Panc1 (cell line): ENCODE data around the gene MYO16. TPM values are rescaled to one million over a fixed set of nuclear protein-coding genes. Genes with fewer than 3 reads are reported as not detected.

ENCODE experiments used
- ATAC-seq: fragments of 200-7000 bp; cut with Tn5 transposase; 2 replicates; pipeline ENCODE4 v1.9.1; 2020; ENCODE audit warnings: mild to moderate bottlenecking, moderate library complexity
- BruUV-seq: library from RNA; stranded (reverse); fragments of 400-500 nt; replicated peaks from 2 replicates; lab custom pipeline; 2021; lab: Mats Ljungman, UMichigan
- CTCF ChIA-PET: fragments of 300-600 bp; sonication (Branson Sonifier 250); formaldehyde crosslinking; loops from one replicate; lab custom pipeline; 2022; ENCODE audit warnings: antibody characterized with exemption; lab: Charles Lee
- POLR2A ChIA-PET: fragments of 300-600 bp; sonication (Branson Sonifier 250); formaldehyde crosslinking; loops from one replicate; lab custom pipeline; 2022; ENCODE audit warnings: antibody characterized with exemption; lab: Charles Lee
- DNase-seq: peaks from one replicate; pipeline ENCODE4 v3.0.0-alpha.2; 2010; ENCODE audit warnings: low read depth, low spot score
- H3K27ac ChIP-seq: 2 replicates; pipeline ENCODE4 v1.5.1; 2011; ENCODE audit warnings: mild to moderate bottlenecking, low read length, inconsistent platforms
- H3K27me3 ChIP-seq: fragments of 200-500 bp; sonication (Bioruptor generic); 2 replicates; pipeline ENCODE4 v1.6.0; 2014; ENCODE audit warnings: low read length, inconsistent platforms; ENCODE audit not compliant: control insufficient read depth, insufficient read depth
- H3K36me3 ChIP-seq: fragments of 200-500 bp; sonication (Bioruptor generic); 2 replicates; pipeline ENCODE4 v1.5.1; 2014; ENCODE audit warnings: inconsistent platforms, mild to moderate bottlenecking, low read length, moderate library complexity; ENCODE audit not compliant: control insufficient read depth, insufficient read depth
- H3K4me1 ChIP-seq: 2 replicates; pipeline ENCODE4 v1.5.1; 2011; ENCODE audit warnings: inconsistent platforms, mild to moderate bottlenecking, low read length, moderate library complexity; ENCODE audit not compliant: control insufficient read depth, insufficient read depth
- H3K4me3 ChIP-seq, 2 experiments: 2 replicates each; pipeline ENCODE4 v1.5.1; 2011 to 2012; ENCODE audit warnings: low read depth in 2 of 2, low read length in 2 of 2, mild to moderate bottlenecking in 2 of 2, inconsistent platforms in 1 of 2, moderate library complexity in 1 of 2
- H3K9me3 ChIP-seq: fragments of 200-500 bp; sonication (Bioruptor generic); 2 replicates; pipeline ENCODE4 v1.5.1; 2014; ENCODE audit warnings: low read depth, mild to moderate bottlenecking, inconsistent platforms, low read length, moderate library complexity; ENCODE audit not compliant: control insufficient read depth, insufficient read depth
- CTCF ChIP-seq: fragments of 450-650 bp; IDR thresholded peaks from 2 replicates; pipeline ENCODE4 v1.5.1; 2017; ENCODE audit warnings: mild to moderate bottlenecking
- POLR2AphosphoS5 ChIP-seq: IDR thresholded peaks from 2 replicates; pipeline ENCODE4 v1.6.1; 2012; ENCODE audit warnings: mild to moderate bottlenecking, low read depth, low read length, moderate library complexity
- REST ChIP-seq, 2 experiments: IDR thresholded peaks; 2 replicates each; pipeline ENCODE4 v1.6.1; 2011 to 2012; ENCODE audit warnings: low read depth in 2 of 2, control low read depth in 1 of 2, low read length in 1 of 2, mild to moderate bottlenecking in 1 of 2, moderate library complexity in 1 of 2; ENCODE audit not compliant: insufficient read depth in 1 of 2
- SIN3A ChIP-seq: IDR thresholded peaks from 2 replicates; pipeline ENCODE4 v1.6.1; 2012; ENCODE audit warnings: low read depth, mild to moderate bottlenecking, low read length, moderate library complexity, borderline replicate concordance; ENCODE audit not compliant: insufficient read depth
- TCF7L2 ChIP-seq: IDR thresholded peaks from 2 replicates; pipeline ENCODE4 v1.6.1; 2011; ENCODE audit warnings: mild to moderate bottlenecking, low read depth, low read length, inconsistent platforms
- in situ Hi-C: cut with HindIII; loops from 2 replicates; pipeline ENCODE4 v1.10.0; 2016; ENCODE audit warnings: low sequenced_read_pairs, low pct_unique_long_range_greater_than_20kb
- intact Hi-C: fragments of 100-400 bp; cut with micrococcal nuclease; formaldehyde crosslinking; loops from one replicate; pipeline ENCODE4 v1.10.0; 2022; ENCODE audit not compliant: unreplicated experiment
- total RNA-seq: library from RNA; stranded (reverse); gene quantifications from one replicate; pipeline ENCODE4 v1.2.1, GENCODE V29; 2021; ENCODE audit not compliant: unreplicated experiment

The MYO16 gene
- total RNA-seq, 1 experiment from 2014 or later, result 0.08 TPM

GRCh38 chr13:108595436-108596274, 33.8 kb upstream of the MYO16 start:
- in situ Hi-C loops (no loop called here), intact Hi-C loops (no loop called here)
- TF ChIP-seq TCF7L2 (no peak), REST (IDR thresholded peaks at IDR 0.05; ENCODE audit: insufficient read depth in 1 of 2, low read depth in 2 of 2, low read length in 1 of 2) (no peak), POLR2AphosphoS5 (no peak), SIN3A (no peak), CTCF (no peak)
- DNase-seq, result no peak
- Histone ChIP-seq H3K36me3 (no peaks in the 10 kb centered on the region), H3K27ac (no peak overlapping the region), H3K4me3 (no peak overlapping the region), H3K4me1 (no peaks in the 10 kb centered on the region), H3K27me3 (no peaks in the 10 kb centered on the region), H3K9me3 (no peaks in the 10 kb centered on the region)
- ChIA-PET POLR2A (no interaction called here), CTCF (no interaction called here)
- BruUV-seq, result no TSS peak
- ATAC-seq, result no peak

- DNase-seq (no peak), ATAC-seq (no peak)
- intact Hi-C loops, result no loop called here
- no peak for TF ChIP-seq SIN3A
- no peak for TF ChIP-seq REST (IDR thresholded peaks at IDR 0.05; ENCODE audit: insufficient read depth in 1 of 2, low read depth in 2 of 2, low read length in 1 of 2)
- no peak for TF ChIP-seq TCF7L2
- no peak for TF ChIP-seq POLR2AphosphoS5
- TF ChIP-seq CTCF, result no peak
- no peaks in the 10 kb centered on the region for H3K9me3 ChIP-seq
- H3K36me3 ChIP-seq, result no peaks in the 10 kb centered on the region
- H3K4me3 ChIP-seq, result no peak overlapping the region
- H3K4me1 ChIP-seq, result no peaks in the 10 kb centered on the region
- in situ Hi-C loops, result no loop called here
- H3K27me3 ChIP-seq, result no peaks in the 10 kb centered on the region
- ChIA-PET POLR2A (no interaction called here), CTCF (no interaction called here)
- H3K27ac ChIP-seq, result no peak overlapping the region
- no TSS peak for BruUV-seq
Measured at GRCh38 chr13:108597943-108598342, 31.5 kb upstream of the MYO16 start.
